GM12864 (cell line): ENCODE measurements around the gene STK35.
A peak's percentile ranks its signal among the peaks of the same experiment; 100 is the strongest.

ENCODE experiments used
- DNase-seq: peaks from one replicate; pipeline ENCODE4 v3.0.0-alpha.2; 2011; ENCODE audit warnings: low read depth
- H3K4me3 ChIP-seq: 2 replicates; pipeline ENCODE4 v1.5.1; 2011; ENCODE audit warnings: mild to moderate bottlenecking, low read depth, low read length, control low read depth
- CTCF ChIP-seq: IDR thresholded peaks from 2 replicates; pipeline ENCODE4 v1.5.1; 2011; ENCODE audit warnings: low read depth, mild to moderate bottlenecking, moderate library complexity, low read length, control low read depth, inconsistent platforms; ENCODE audit errors: missing control alignments

The STK35 gene

GRCh38 chr20:2104236-2104635, 2.6 kb downstream of the STK35 start:
- no peak for TF ChIP-seq CTCF

GRCh38 chr20:2108498-2108897, 6.9 kb downstream of the STK35 start:
- TF ChIP-seq CTCF: no peak

More at GRCh38 chr20:2104236-2104635, 2.6 kb downstream of the STK35 start:
- H3K4me3 ChIP-seq: peak overlapping the region; percentile 90; the same call in 1 of the 2 replicates
- DNase-seq: no peak

GRCh38 chr20:2108987-2109386, 7.4 kb downstream of the STK35 start:
- no peak for DNase-seq
- H3K4me3 ChIP-seq: no peak overlapping the region
- no peak for TF ChIP-seq CTCF

More at GRCh38 chr20:2108498-2108897, 6.9 kb downstream of the STK35 start:
- DNase-seq: no peak
- no peak overlapping the region for H3K4me3 ChIP-seq

GRCh38 chr20:2109425-2110210, 8.0 kb downstream of the STK35 start:
- no peak overlapping the region for H3K4me3 ChIP-seq
- no peak for DNase-seq
- TF ChIP-seq CTCF: no peak

GRCh38 chr20:2112910-2113309, 11.3 kb downstream of the STK35 start:
- TF ChIP-seq CTCF: no peak
- no peak for DNase-seq
- no peak overlapping the region for H3K4me3 ChIP-seq

GRCh38 chr20:2114127-2114959, 12.7 kb downstream of the STK35 start:
- no peak for DNase-seq
- H3K4me3 ChIP-seq: no peak overlapping the region
- TF ChIP-seq CTCF: no peak
